ENCODE results near the gene PAFAH2.
"Not testable (repeated sequence)": the region's sequence is repeated elsewhere in the genome, so short reads cannot be mapped to it uniquely, and the experiment has no call there.

Gene PAFAH2

GRCh38 chr1:25978403-25978802, 19.5 kb downstream of the PAFAH2 start:
- no peak for DNase-seq

DNA sequence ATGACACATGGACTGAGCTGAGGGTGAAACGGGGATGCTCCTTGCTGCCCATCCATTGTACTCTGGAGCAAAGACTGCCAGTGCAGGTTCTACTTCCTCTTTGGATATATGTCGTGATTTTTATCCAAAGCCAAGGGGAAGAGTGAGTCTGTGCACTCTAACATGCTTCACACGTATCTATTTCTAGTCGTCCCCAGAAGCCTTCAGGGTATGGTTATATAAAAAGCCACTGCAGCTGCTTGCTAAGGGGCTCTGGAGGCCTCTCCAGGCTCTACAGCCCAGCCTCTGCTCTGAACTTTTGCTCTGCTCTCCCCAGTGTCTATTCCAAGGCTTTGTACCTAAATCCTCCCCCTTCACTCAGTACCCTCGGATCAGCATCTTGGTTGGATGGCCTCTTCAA, 20.1 kb downstream of the PAFAH2 start:
- no peak for DNase-seq

DNA sequence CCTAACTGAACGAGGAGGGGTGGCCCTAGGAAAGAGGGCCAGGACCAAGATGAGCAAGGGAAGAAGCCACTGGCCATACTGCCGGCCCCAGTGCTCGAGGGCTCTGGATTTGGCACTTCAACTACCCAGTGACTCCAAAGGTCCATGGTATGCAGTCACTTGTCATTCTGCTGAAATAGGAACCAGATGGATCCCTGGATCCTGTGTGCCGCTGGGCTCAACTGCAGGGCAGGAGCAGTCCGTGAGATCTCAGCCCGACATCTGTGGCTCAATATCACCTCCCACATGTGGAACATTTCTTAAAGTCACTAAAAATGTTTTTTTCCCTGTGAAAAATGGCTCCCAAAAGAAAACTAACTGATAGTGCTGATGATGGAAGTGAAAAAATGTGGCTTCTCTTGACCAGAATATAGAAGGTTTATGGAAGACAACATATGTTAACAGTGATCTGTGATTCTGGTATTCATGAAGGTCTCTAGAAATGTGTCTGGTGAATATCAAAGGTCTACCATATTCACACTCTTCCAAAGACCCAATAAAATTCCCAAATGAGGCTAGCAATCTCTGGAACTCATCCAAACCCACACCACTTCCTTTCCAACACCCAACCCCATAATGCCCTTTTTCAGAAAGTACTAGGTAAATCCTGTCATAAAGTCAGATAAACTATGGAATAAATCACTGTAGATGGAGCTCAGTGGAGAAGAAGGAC, 24.1 kb downstream of the PAFAH2 start:
- peak; percentile 53 for DNase-seq

- DNase-seq, result no peak
These were observed 26.1 kb downstream of the PAFAH2 start for GRCh38 chr1:25971811-25972180.

- no peak for DNase-seq
These were observed 26.6 kb downstream of the PAFAH2 start for GRCh38 chr1:25971066-25971810.

DNA sequence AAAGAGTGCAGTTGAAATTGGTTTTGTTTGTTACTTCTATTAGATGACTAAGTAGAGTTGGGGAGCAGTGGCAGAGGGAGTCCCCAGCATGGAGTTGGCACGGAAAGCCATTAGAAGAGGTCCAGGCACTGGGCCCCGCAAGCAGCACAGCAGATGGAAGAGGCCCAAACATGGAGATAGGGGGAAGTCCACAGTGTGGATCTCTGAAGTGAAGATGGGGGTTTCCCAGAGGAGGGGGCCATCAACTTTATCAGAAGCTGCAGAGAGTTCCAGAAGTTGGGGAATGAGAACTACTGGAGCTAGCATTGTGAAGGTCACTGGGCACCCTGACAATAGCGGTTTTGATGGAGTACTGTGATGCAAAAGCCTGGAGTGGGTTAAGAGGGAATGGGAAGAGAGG, 30.6 kb downstream of the PAFAH2 start:
- DNase-seq, result no peak

DNA sequence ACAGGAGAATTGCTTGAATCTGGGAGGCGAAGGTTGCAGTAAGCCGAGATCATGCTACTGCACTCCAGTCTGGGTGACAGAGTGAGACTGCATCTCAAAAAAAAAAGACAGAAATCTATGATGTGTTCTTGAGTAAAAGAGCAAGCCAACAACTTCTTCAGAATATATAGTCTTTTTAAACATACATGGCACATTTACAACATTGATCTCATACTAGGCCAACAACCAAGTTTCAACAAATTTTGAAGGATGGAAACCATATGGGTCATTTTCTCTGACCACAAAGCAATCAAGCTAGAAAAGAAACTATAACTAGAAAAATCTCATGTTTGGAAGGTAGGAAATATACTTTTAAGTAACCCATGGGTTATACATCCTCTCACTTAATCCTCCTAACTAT, 38.3 kb downstream of the PAFAH2 start:
- peak; percentile 55 for DNase-seq

DNA sequence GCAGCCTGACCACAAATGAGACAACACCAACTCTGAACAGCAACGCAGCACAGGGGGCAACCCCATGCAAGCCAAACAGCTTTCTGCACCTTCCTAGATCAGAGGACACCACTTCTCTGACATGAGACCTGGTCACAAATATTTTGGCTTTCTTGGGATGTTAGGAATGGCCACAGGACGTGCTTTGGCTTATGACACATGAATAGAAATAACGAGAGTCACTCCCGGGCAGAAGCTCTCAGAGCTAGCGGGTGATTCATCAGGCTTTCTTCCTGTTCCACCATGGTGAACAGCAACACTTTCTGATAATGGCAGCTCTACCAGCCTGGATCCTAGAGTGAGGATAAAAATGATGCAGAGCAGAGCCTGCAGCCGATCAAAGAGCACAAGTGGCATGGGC, 39.4 kb downstream of the PAFAH2 start:
- DNase-seq, result peak; percentile 92

- no peak for DNase-seq
These were observed 42.3 kb downstream of the PAFAH2 start for GRCh38 chr1:25955553-25955952.

DNA sequence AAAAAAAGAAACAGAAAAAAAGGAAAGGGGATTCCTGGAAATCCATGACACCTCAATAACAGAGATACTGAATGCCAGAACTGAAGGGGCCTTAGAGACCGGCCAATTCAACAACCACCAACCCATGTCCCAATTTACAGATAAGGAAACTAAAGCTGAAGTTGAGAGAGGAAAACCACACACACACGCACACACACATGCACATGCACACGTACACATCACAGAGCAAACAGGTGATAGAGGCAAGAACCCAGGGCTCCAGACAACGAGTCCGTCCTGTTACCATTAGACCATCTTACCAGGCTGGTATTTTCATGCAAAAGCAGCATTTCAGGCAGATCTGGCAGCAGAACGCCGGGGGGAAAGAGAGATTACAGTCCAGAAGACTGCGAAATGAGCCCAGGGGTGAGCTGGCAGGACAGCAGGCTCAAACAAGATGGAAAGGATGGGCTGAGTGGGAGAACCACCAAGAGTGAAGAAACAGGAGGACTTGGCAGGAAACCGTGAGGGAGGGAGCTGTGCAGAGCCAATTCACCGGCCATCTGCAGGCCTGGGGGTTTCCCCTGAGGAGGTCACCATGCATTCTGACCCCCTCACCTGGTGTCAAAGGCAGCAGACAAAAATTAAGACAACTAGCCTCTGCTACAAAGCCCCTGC, 43.5 kb downstream of the PAFAH2 start:
- no peak for DNase-seq

DNA sequence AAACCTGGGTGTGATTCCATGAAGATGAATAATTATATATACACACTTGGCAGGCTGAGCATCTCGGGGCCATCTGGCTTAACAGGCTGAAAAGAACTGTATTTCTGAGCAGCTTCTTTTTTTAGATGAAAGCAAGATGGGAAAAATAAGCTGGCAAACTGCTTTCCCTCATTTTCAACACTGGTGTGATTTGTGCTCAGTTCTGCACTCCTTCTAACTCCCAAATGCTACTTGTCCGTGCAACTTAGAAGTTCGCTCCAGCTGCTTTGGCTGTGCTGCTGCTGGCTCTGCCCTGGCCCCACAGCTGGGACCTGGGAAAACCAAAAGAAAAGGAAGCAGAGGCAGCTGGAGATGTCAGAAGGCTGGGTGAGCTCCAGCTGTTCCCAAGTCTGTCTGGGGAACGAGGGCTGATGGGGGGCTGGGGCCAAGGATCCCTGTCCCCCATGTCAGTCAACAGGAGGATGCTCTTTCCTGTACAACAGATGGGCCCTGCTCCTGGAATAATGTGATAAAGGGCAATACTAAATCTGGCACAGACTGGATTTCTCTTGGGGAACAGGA, 44.9 kb downstream of the PAFAH2 start:
- peak; percentile 85 for DNase-seq

GRCh38 chr1:25948641-25949040, 49.2 kb downstream of the PAFAH2 start:
- DNase-seq, result no peak

GRCh38 chr1:25947027-25947426, 50.8 kb downstream of the PAFAH2 start:
- DNase-seq, result no peak

GRCh38 chr1:25945761-25946160, 52.1 kb downstream of the PAFAH2 start:
- no peak for DNase-seq

DNA sequence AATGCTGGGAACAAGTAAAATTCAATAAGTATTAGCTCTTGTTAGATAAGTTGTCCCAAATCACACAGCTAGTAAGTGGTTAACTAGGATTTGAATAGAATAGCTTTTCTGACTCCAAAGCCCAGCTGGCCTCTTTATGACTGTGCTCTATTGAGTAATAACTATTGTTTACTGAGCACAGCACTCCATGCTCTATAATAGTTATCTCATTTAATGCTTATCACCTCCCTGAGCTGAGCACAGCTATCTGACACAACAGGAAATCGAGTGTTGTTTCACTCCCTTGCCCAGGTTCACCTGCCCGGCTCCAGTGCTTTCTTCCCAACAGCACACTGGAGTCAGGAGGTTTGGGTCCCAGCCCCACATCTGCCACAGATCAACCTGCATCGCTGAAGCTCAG, 52.9 kb downstream of the PAFAH2 start:
- DNase-seq, result no peak

- DNase-seq, result not testable (repeated sequence)
These were observed 54.4 kb downstream of the PAFAH2 start for GRCh38 chr1:25943511-25943910.

DNA sequence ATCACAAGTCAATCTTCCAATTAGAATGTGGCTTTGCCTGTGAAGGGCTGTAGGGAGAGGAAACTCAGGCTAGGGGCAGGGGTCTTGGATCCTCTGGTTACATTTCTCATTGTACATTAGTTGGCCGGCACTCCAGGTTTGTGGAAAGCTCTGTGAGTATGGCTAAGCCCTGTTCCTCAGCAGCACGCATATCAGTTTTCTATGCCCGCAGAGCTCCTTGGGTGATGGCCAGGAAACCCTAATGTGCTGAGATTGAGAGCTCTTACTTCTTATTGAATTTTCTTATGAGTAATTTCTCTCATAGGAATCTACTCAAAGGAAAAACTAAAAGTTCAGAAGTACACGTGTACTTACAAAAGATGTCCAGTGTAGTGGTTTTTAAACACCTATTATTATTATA, 60.9 kb downstream of the PAFAH2 start:
- DNase-seq, result no peak

- DNase-seq, result no peak
These were observed 64.1 kb downstream of the PAFAH2 start for GRCh38 chr1:25933479-25934365.

- not testable (repeated sequence) for DNase-seq
These were observed 65.0 kb downstream of the PAFAH2 start for GRCh38 chr1:25932811-25933400.

GRCh38 chr1:25932321-25932720, 65.5 kb downstream of the PAFAH2 start:
- no peak for DNase-seq

DNA sequence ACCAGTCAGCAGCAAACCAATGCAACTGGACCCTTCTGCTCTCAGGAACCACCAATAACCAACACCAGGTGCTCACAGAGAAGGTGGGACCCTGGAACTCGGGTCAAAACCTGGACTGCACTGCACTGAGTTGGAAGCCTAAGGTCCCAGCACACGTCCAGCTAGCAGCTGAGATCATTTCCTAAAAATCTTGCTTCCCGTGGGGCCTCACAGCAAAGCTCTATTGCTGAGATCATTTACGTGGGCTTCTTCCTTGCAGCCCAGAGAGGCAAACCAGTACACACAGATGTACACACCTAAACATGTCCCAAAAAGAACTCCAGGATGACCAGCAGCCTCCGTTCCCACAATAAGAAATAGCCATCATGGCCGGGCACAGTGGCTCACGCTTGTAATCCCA, 68.8 kb downstream of the PAFAH2 start:
- no peak for DNase-seq

DNA sequence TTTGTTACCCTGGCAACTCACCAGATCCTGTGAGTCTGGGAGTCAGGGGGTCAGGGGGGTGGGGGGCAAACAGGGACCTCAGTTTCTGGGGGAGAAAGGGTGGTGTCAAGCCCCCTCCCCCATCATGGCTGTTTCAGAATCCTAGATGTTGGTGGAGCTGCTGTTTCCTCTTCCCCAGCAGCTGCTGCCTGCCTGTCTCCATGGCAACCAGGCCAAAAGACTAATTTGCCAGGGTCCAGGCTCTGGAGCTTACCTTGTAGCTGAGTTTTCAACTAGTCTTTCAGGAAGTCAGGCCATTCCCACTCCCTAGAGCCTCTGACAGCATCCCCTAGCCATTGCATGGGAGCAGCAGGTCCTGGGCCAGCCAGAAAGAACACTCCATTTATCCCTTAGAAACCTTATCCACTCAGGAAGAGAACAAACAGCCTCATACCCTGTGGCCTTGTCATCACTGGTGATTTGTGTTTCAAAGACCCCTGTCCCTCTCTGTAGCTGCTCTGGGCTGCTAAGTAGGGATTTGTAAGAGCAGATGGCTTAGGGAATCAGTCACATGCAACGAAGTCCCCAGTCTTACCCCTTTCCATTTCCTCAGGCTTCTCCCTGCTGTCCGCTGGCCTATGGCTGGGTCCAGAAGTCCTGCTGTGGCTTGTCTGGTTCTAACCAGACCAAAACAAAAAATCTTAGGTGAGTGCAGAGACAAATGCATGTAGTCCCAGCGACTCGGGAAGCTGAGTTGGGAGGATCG, 70.2 kb downstream of the PAFAH2 start:
- no peak for DNase-seq

Measured in fibroblast of upper back skin (primary cell).